Measurements from ENCODE around the gene GSTP1. TPM values are rescaled to one million over a fixed set of nuclear protein-coding genes. Genes with fewer than 3 reads are reported as not detected.
A peak's percentile ranks its signal among the peaks of the same experiment; 100 is the strongest.
"Not testable (repeated sequence)": the region's sequence is repeated elsewhere in the genome, so short reads cannot be mapped to it uniquely, and the experiment has no call there.

The GSTP1 gene
- total RNA-seq, 2 donors from 2014 or later: 67.8 to 79.7 TPM

DNA sequence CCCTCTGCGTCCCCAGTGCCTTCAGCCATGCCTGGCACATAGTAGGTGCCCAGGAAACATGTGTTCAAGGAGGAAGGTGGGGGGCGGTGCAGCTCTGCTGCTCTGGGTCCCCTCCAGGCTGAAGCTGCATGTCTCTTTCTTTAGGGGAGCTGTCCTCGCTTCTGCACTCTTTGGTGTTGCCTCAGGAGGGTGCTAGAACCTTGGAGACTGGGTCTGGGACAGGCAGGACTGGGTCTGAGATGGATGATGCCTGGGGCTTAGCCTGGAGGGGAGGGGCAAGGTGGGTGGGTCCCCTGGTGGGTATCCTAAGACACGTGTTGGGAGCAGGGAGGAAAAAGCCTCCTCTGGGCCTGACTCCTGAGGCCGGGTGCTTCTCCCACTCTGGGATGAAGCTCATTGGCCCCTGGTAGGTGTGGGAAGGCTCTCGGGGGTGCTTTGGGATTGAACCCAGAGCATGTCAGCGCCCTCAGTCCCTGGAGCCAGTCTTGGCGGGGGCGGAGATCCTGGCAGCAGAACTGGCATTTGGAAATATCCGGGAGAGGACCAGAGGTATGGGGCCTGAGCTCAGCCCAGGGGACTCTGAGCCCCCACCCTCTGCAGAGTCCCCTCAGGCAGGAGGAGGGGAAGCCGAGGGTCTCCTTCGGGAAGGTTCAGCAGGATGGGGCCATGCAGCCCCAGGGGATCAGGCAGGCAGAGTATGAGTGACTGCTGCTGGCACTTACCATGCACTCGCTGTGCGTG is 6.7 kb upstream of the GSTP1 start:
- Mint-ChIP-seq H3K4me3 (no peak overlapping the region), H3K4me1 (peaks cover 22% of the 10 kb centered on the region), H3K36me3 (ENCODE audit: low read depth) (no peaks in the 10 kb centered on the region), H3K27me3 (peaks cover 43% of the 10 kb centered on the region), H3K27ac (no peak overlapping the region)
- H3K9me3 ChIP-seq (ENCODE audit: control insufficient read depth, low read length, poor library complexity, severe bottlenecking): no peaks in the 10 kb centered on the region
- no peak for DNase-seq
- ATAC-seq: no peak

DNA sequence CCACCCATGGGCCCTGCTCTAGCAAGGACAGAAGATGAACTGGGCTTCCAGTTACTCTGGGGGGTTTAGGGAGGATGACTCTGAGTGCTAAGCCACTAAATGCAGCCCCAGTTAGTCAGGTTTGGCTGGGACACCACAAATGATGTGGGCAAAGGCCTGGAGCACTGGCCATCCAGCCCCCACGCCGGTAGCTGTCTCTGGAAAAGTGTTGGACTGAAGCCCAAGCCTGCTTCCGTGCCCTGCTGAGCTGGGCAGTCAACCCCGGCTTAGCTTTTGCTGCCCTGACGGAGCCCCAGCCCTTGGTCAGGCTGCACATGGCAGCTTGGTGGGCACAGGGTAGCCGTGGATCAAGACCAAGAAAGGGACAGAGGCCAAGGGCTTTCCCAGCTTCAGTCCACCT is 5.7 kb upstream of the GSTP1 start:
- peaks cover 29% of the 10 kb centered on the region for H3K4me1 Mint-ChIP-seq
- ATAC-seq: no peak

DNA sequence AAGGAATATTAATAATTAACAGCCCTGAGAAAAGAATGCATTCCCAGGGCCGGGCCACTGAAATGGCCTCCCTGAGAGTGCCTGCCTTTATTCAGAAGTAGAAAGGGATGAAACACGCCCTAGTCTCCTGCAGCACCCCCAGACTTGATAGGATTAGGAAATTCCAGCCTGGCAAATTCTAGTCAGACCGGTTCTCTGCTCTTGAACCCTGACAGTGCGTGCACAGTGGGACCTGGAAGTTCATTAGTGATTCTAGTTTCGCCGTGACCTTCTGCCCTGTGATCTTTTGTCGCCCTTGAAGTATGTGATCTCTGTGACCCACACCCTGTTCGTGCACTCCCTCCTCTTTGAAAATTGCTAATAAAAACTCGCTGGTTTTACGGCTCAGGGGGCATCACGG is 2.1 kb upstream of the GSTP1 start:
- ATAC-seq (no peak), DNase-seq (no peak)
- Mint-ChIP-seq H3K4me1 (peaks cover 31% of the 10 kb centered on the region), H3K4me3 (no peak overlapping the region), H3K36me3 (ENCODE audit: low read depth) (no peaks in the 10 kb centered on the region), H3K27ac (no peak overlapping the region), H3K27me3 (peaks cover 19% of the 10 kb centered on the region)
- no peaks in the 10 kb centered on the region for H3K9me3 ChIP-seq (ENCODE audit: control insufficient read depth, low read length, poor library complexity, severe bottlenecking)

More for the DNA sequence above, 5.7 kb upstream of the GSTP1 start:
- Mint-ChIP-seq H3K27me3 (peaks cover 38% of the 10 kb centered on the region), H3K36me3 (ENCODE audit: low read depth) (no peaks in the 10 kb centered on the region), H3K4me3 (no peak overlapping the region), H3K27ac (no peak overlapping the region)
- no peaks in the 10 kb centered on the region for H3K9me3 ChIP-seq (ENCODE audit: control insufficient read depth, low read length, poor library complexity, severe bottlenecking)
- no peak for DNase-seq

DNA sequence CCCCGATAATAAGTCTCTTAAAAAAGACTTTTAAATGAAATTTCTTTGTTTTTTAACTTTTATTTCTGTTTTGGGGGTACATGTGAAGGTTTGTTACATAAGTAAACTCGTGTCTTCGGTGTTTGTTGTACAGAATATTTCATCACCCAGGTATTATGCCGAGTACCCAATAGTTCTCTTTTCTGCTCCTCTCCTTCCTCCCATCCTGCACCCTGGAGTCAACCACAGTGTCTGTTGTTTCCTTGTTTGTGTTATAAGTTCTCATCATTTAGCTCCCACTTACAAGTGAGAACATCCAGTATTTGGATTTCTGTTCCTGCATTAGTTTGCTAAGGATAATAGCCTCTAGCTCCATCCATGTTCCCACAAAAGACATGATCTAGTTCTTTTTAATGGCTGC is 1.6 kb upstream of the GSTP1 start:
- Mint-ChIP-seq H3K36me3 (ENCODE audit: low read depth) (no peaks in the 10 kb centered on the region), H3K27me3 (peaks cover 17% of the 10 kb centered on the region), H3K4me3 (peak overlapping the region; percentile 90), H3K27ac (peak overlapping the region; percentile 81), H3K4me1 (peaks cover 31% of the 10 kb centered on the region)
- ATAC-seq: no peak
- no peak for DNase-seq
- no peaks in the 10 kb centered on the region for H3K9me3 ChIP-seq (ENCODE audit: control insufficient read depth, low read length, poor library complexity, severe bottlenecking)

DNA sequence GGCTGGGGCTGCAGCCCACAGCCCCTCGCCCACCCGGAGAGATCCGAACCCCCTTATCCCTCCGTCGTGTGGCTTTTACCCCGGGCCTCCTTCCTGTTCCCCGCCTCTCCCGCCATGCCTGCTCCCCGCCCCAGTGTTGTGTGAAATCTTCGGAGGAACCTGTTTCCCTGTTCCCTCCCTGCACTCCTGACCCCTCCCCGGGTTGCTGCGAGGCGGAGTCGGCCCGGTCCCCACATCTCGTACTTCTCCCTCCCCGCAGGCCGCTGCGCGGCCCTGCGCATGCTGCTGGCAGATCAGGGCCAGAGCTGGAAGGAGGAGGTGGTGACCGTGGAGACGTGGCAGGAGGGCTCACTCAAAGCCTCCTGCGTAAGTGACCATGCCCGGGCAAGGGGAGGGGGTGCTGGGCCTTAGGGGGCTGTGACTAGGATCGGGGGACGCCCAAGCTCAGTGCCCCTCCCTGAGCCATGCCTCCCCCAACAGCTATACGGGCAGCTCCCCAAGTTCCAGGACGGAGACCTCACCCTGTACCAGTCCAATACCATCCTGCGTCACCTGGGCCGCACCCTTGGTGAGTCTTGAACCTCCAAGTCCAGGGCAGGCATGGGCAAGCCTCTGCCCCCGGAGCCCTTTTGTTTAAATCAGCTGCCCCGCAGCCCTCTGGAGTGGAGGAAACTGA is 731 bp downstream of the GSTP1 start:
- Mint-ChIP-seq H3K27me3 (peaks cover 9% of the 10 kb centered on the region), H3K36me3 (ENCODE audit: low read depth) (no peaks in the 10 kb centered on the region), H3K4me1 (peaks cover 27% of the 10 kb centered on the region), H3K27ac (peak overlapping the region; percentile 54), H3K4me3 (peak overlapping the region; percentile 77)
- DNase-seq: no peak
- no peaks in the 10 kb centered on the region for H3K9me3 ChIP-seq (ENCODE audit: control insufficient read depth, low read length, poor library complexity, severe bottlenecking)
- ATAC-seq: peak; percentile 17

DNA sequence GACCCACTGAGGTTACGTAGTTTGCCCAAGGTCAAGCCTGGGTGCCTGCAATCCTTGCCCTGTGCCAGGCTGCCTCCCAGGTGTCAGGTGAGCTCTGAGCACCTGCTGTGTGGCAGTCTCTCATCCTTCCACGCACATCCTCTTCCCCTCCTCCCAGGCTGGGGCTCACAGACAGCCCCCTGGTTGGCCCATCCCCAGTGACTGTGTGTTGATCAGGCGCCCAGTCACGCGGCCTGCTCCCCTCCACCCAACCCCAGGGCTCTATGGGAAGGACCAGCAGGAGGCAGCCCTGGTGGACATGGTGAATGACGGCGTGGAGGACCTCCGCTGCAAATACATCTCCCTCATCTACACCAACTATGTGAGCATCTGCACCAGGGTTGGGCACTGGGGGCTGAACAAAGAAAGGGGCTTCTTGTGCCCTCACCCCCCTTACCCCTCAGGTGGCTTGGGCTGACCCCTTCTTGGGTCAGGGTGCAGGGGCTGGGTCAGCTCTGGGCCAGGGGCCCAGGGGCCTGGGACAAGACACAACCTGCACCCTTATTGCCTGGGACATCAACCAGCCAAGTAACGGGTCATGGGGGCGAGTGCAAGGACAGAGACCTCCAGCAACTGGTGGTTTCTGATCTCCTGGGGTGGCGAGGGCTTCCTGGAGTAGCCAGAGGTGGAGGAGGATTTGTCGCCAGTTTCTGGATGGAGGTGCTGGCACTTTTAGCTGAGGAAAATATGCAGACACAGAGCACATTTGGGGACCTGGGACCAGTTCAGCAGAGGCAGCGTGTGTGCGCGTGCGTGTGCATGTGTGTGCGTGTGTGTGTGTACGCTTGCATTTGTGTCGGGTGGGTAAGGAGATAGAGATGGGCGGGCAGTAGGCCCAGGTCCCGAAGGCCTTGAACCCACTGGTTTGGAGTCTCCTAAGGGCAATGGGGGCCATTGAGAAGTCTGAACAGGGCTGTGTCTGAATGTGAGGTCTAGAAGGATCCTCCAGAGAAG is 1.6 kb downstream of the GSTP1 start:
- Mint-ChIP-seq H3K4me3 (peak overlapping the region; percentile 77), H3K36me3 (ENCODE audit: low read depth) (no peaks in the 10 kb centered on the region), H3K27ac (peak overlapping the region; percentile 70), H3K27me3 (peaks cover under 1% of the 10 kb centered on the region), H3K4me1 (peaks cover 19% of the 10 kb centered on the region)
- DNase-seq: no peak
- H3K9me3 ChIP-seq (ENCODE audit: control insufficient read depth, low read length, poor library complexity, severe bottlenecking): no peaks in the 10 kb centered on the region
- no peak for ATAC-seq

DNA sequence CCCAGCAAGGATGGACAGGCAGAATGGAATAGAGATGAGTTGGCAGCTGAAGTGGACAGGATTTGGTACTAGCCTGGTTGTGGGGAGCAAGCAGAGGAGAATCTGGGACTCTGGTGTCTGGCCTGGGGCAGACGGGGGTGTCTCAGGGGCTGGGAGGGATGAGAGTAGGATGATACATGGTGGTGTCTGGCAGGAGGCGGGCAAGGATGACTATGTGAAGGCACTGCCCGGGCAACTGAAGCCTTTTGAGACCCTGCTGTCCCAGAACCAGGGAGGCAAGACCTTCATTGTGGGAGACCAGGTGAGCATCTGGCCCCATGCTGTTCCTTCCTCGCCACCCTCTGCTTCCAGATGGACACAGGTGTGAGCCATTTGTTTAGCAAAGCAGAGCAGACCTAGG is 2.3 kb downstream of the GSTP1 start:
- no peaks in the 10 kb centered on the region for H3K36me3 Mint-ChIP-seq (ENCODE audit: low read depth)
- H3K4me1 Mint-ChIP-seq: peaks cover 17% of the 10 kb centered on the region
- H3K27ac Mint-ChIP-seq: peak overlapping the region; percentile 70
- no peaks in the 10 kb centered on the region for H3K27me3 Mint-ChIP-seq
- no peaks in the 10 kb centered on the region for H3K9me3 ChIP-seq (ENCODE audit: control insufficient read depth, low read length, poor library complexity, severe bottlenecking)
- no peak overlapping the region for H3K4me3 Mint-ChIP-seq
- DNase-seq (no peak), ATAC-seq (no peak)

DNA sequence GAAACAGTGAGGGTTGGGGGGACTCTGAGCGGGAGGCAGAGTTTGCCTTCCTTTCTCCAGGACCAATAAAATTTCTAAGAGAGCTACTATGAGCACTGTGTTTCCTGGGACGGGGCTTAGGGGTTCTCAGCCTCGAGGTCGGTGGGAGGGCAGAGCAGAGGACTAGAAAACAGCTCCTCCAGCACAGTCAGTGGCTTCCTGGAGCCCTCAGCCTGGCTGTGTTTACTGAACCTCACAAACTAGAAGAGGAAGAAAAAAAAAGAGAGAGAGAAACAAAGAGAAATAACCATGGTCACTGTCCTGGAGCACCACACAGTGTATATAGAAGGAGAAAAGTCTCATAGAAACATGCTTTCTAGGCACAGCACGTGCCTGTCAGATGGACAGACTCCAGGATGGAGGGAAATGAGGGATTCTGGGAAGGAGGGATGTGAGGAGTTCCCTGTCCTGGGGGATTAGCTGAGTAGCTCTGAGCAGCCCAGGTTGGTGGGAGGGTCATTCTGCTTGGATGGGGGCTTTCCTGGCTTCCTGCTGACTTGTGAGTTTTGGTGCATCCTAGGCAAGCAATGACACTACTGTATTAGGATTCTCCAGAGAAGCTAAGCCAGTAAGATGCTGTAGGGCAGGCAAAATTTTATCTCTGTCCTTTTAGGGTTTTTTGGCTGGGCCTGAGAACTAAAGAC is 3.1 kb downstream of the GSTP1 start:
- H3K27me3 Mint-ChIP-seq: no peaks in the 10 kb centered on the region
- H3K4me1 Mint-ChIP-seq: peaks cover 17% of the 10 kb centered on the region
- H3K9me3 ChIP-seq (ENCODE audit: control insufficient read depth, low read length, poor library complexity, severe bottlenecking): no peaks in the 10 kb centered on the region
- DNase-seq: no peak
- no peaks in the 10 kb centered on the region for H3K36me3 Mint-ChIP-seq (ENCODE audit: low read depth)
- ATAC-seq: no peak
- H3K4me3 Mint-ChIP-seq: no peak overlapping the region
- H3K27ac Mint-ChIP-seq: peak overlapping the region; percentile 70

DNA sequence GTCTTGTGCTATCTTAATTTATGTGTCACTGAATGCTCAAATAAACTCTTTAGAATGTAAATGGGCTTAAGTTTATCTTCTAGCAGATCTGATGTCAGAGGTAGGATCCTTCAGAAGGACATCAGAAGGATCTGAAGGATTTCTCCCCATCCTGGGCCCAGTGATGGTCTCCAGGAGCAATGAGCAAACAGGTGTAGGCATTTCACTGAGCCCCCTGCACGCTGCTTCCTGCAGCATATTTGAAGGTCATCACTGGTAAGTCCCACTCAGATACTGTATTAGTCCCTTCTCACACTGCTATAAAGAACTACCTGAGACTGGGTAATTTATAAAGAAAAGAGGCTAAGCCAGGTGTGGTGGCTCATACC is 4.5 kb downstream of the GSTP1 start:
- no peak for DNase-seq
- no peaks in the 10 kb centered on the region for H3K27me3 Mint-ChIP-seq
- no peak overlapping the region for H3K4me3 Mint-ChIP-seq
- H3K4me1 Mint-ChIP-seq: peaks cover 8% of the 10 kb centered on the region
- no peak for ATAC-seq
- no peaks in the 10 kb centered on the region for H3K9me3 ChIP-seq (ENCODE audit: control insufficient read depth, low read length, poor library complexity, severe bottlenecking)
- no peaks in the 10 kb centered on the region for H3K36me3 Mint-ChIP-seq (ENCODE audit: low read depth)
- H3K27ac Mint-ChIP-seq: peak overlapping the region; percentile 32

DNA sequence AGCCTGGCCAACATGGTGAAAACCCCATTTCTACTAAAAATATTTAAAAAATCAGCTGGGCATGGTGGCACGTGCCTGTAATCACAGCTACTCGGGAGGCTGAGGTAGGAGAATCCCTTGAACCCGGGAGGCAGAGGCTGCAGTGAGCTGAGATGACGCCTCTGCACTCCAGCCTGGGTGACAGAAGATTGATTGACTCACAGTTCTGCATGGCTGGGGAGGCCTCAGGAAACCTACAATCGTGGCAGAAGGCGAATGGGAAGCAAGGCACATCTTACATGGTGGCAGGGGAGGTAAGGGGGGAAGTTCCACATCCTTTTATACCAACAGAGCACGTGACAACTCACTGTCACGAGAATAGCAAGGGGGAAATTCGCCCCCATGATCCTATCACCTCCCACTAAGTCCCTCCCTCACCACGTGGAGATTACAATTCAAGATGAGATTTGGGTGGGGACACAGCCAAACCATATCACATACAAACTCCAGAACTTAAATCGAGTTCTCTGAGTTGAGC is 5.3 kb downstream of the GSTP1 start:
- DNase-seq; H3K4me1 Mint-ChIP-seq; ATAC-seq; H3K36me3 Mint-ChIP-seq (ENCODE audit: low read depth); H3K27me3 Mint-ChIP-seq; H3K9me3 ChIP-seq (ENCODE audit: control insufficient read depth, low read length, poor library complexity, severe bottlenecking); H3K27ac Mint-ChIP-seq: not testable (repeated sequence)
- H3K4me3 Mint-ChIP-seq: peak overlapping the region; percentile 41

DNA sequence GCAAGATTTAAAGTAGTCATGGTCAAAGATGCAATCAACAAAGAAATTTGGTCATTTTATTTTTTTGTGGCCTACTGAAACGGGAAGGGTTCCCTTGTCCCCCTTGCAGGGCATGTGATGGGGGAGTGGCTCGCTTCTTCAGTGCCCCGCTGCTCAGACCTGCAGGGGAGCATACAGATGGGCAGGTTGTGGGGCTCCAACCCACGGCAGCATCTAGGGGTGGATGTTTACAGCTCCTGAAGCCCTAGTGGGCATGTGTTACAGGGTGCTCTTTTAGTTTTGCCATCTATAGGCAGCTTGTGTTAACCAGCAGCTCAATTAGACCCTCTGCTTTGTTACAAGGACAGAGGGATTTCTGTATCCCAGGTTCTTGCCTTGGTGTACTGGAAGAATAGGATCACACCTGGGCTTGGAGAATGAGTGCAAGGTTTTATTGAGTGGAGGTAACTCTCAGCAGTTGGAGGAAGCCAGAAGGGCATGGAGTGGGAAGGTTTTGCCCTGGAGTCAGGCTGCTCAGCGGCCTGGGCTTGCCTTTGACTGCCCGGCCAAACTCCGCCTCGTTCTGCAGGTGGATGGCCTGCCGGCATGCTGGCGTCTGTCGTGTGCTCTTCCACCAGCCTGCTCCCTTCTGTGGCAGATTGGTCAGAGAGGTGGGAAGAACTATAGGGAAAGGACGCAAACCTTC is 9.4 kb downstream of the GSTP1 start:
- ATAC-seq: no peak
- H3K4me1 Mint-ChIP-seq: no peaks in the 10 kb centered on the region
- H3K36me3 Mint-ChIP-seq (ENCODE audit: low read depth): no peaks in the 10 kb centered on the region
- no peak overlapping the region for H3K4me3 Mint-ChIP-seq
- no peak for DNase-seq
- H3K27me3 Mint-ChIP-seq: no peaks in the 10 kb centered on the region
- no peaks in the 10 kb centered on the region for H3K9me3 ChIP-seq (ENCODE audit: control insufficient read depth, low read length, poor library complexity, severe bottlenecking)
- no peak overlapping the region for H3K27ac Mint-ChIP-seq

DNA sequence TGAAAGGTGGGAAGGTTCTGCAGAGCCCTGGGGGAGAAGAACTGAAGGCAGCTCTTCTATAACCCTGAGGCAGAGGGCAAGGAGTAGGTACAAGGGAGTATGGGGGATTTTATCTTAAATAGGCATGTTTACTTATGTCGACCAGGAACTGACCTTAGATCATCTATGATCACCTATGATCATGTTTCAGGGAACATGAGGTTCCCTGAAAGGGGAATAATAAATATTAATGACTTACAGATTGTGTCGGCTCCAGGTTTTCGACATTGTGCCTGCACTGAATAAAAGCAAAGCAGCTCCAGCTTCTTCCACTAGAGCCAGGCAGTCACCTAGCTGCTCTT is 9.9 kb downstream of the GSTP1 start:
- no peak overlapping the region for H3K4me3 Mint-ChIP-seq
- H3K9me3 ChIP-seq (ENCODE audit: control insufficient read depth, low read length, poor library complexity, severe bottlenecking): no peaks in the 10 kb centered on the region
- ATAC-seq: no peak
- H3K27me3 Mint-ChIP-seq: no peaks in the 10 kb centered on the region
- no peak for DNase-seq
- no peaks in the 10 kb centered on the region for H3K36me3 Mint-ChIP-seq (ENCODE audit: low read depth)
- H3K4me1 Mint-ChIP-seq: no peaks in the 10 kb centered on the region
- H3K27ac Mint-ChIP-seq: no peak overlapping the region
